GM13977 (cell line): Measurements from ENCODE around the gene ZNF714.
"Not testable (repeated sequence)": the region's sequence is repeated elsewhere in the genome, so short reads cannot be mapped to it uniquely, and the experiment has no call there.

Experiments used
- DNase-seq: peaks from one replicate; pipeline ENCODE4 v3.0.0; 2012; ENCODE audit warnings: low spot score
- in situ Hi-C: fragments of 300-500 bp; cut with MboI; formaldehyde crosslinking; loops from one replicate; pipeline ENCODE4 v1.12.0; 2022; ENCODE audit warnings: low sequenced_read_pairs, low pct_unique_long_range_greater_than_20kb, mixed read lengths, inconsistent platforms; ENCODE audit not compliant: unreplicated experiment
- TF ChIP-seq, protein P1 (sequence below): IDR thresholded peaks from 2 replicates; pipeline ENCODE4 v1.5.1; 2012; ENCODE audit warnings: mild to moderate bottlenecking, control low read depth; ENCODE audit not compliant: insufficient read depth; ENCODE audit errors: extremely low read depth, missing control alignments

ZNF714 gene

DNA sequence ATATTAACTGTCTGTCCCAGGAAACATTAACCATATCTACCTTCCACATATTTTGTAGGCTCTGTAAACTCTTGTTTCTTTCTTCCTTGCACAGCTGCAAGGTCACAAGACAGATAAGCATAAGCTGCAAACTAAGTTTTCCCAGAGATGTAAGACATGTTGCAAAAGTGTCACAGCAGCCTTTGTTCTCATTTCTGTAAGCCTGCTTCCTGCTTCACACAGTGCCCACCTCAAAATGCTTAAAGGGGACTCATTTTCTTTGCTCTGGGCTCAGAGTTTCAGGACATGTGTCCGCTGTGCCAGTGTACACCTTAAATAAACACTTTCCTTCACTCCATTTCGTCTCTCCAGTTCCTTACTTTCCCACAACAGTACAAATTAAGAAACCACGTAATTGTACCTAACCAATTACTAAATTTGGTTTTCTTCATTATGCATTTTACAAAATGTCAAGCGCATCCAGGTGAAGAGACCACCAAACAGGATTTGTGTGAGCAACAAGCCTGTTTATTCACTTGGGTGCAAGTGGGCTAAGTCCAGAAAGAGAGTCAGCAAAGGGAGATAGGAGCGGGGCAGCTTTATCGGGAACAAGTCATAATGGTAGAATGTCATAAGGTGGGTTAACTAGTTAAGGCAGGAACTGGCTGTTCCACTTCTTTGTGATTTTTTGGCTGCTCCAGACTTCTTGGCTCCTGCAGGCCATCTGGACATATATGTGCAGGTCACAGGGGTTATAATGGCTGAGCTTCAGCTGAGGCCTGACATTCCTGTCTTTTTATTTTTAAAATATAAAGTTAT is 47.1 kb downstream of the ZNF714 start:
- in situ Hi-C loops = no loop called here
- TF ChIP-seq, protein P1, sequence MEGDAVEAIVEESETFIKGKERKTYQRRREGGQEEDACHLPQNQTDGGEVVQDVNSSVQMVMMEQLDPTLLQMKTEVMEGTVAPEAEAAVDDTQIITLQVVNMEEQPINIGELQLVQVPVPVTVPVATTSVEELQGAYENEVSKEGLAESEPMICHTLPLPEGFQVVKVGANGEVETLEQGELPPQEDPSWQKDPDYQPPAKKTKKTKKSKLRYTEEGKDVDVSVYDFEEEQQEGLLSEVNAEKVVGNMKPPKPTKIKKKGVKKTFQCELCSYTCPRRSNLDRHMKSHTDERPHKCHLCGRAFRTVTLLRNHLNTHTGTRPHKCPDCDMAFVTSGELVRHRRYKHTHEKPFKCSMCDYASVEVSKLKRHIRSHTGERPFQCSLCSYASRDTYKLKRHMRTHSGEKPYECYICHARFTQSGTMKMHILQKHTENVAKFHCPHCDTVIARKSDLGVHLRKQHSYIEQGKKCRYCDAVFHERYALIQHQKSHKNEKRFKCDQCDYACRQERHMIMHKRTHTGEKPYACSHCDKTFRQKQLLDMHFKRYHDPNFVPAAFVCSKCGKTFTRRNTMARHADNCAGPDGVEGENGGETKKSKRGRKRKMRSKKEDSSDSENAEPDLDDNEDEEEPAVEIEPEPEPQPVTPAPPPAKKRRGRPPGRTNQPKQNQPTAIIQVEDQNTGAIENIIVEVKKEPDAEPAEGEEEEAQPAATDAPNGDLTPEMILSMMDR = no peak
- DNase-seq = no peak

GRCh38 chr19:21130097-21130775 is 48.2 kb downstream of the ZNF714 start:
- in situ Hi-C loops = no loop called here
- DNase-seq = no peak
- TF ChIP-seq, protein P1 = no peak

GRCh38 chr19:21133633-21134032 is 51.6 kb downstream of the ZNF714 start:
- TF ChIP-seq, protein P1 = no peak
- no peak for DNase-seq
- in situ Hi-C loops = no loop called here

DNA sequence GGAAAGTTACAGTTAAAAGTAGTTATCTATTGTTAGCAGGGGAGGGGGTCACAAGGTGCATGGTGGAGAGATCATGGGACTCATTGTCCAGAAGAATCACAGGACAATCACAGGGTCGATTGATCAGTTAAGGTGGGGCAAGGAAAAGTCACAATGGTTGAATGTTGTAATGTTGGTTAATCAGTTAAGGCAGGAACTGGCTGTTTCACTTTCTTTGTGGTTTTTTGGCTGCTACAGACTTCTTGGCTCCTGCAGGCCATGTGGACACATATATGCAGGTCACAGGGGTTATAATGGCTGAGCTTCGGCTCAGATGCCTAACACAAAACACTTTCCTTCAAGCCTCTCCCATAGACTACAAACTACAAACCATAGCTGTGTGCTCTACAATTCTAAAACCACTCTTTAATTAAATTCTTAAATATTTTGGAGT is 52.9 kb downstream of the ZNF714 start:
- in situ Hi-C loops = no loop called here
- no peak for DNase-seq
- TF ChIP-seq, protein P1 = no peak

- in situ Hi-C loops = no loop called here
- TF ChIP-seq, protein P1 = no peak
- no peak for DNase-seq
Observed at GRCh38 chr19:21135433-21135832, 53.4 kb downstream of the ZNF714 start.

GRCh38 chr19:21138130-21138529 is 56.1 kb downstream of the ZNF714 start:
- no peak for DNase-seq
- in situ Hi-C loops = no loop called here
- TF ChIP-seq, protein P1 = no peak

- in situ Hi-C loops = not testable (repeated sequence)
Observed at GRCh38 chr19:21141006-21141405, 59.0 kb downstream of the ZNF714 start.

More at GRCh38 chr19:21141006-21141405, 59.0 kb downstream of the ZNF714 start:
- not testable (repeated sequence) for DNase-seq
